Neural cell (in vitro differentiated cells): ENCODE data around the gene TSPAN15. TPM values are rescaled to one million over a fixed set of nuclear protein-coding genes. Genes with fewer than 3 reads are reported as not detected.

ENCODE experiments used
- H2AFZ ChIP-seq: fragments of 200-600, 300-800 bp; sonication (generic), shearing (Covaris generic); 2 replicates; pipeline ENCODE4 v1.6.0; 2014; ENCODE audit warnings: low read depth, mild to moderate bottlenecking, antibody characterized with exemption, low read length, moderate library complexity
- H3F3A ChIP-seq: fragments of 200-600 bp; shearing (Covaris generic); 2 replicates; pipeline ENCODE4 v1.6.1; 2016; ENCODE audit warnings: mild to moderate bottlenecking, moderate library complexity, mixed read lengths, antibody characterized with exemption, low read length; ENCODE audit not compliant: insufficient read depth, poor library complexity, severe bottlenecking
- H3K27ac ChIP-seq: fragments of 200-600, 300-800 bp; sonication (generic), shearing (Covaris generic); 2 replicates; pipeline ENCODE4 v1.5.1; 2014; ENCODE audit warnings: mild to moderate bottlenecking, low read length, moderate library complexity
- H3K27me3 ChIP-seq: fragments of 300-800, 200-600 bp; sonication (generic), shearing (Covaris generic); 2 replicates; pipeline ENCODE4 v1.6.0; 2014; ENCODE audit warnings: mild to moderate bottlenecking, low read depth, low read length, moderate library complexity; ENCODE audit not compliant: insufficient read depth
- H3K36me3 ChIP-seq: fragments of 300-800, 200-600 bp; sonication (generic), shearing (Covaris generic); 2 replicates; pipeline ENCODE4 v1.5.1; 2014; ENCODE audit warnings: mild to moderate bottlenecking, antibody characterized with exemption, low read length, moderate library complexity; ENCODE audit not compliant: insufficient read depth
- H3K4me2 ChIP-seq: fragments of 300-800, 200-600 bp; sonication (generic), shearing (Covaris generic); 2 replicates; pipeline ENCODE4 v1.6.0; 2014; ENCODE audit warnings: mild to moderate bottlenecking, low read length
- H3K4me3 ChIP-seq: fragments of 300-800, 200-600 bp; sonication (generic), shearing (Covaris generic); 2 replicates; pipeline ENCODE4 v1.5.1; 2014; ENCODE audit warnings: mild to moderate bottlenecking, low read length, moderate library complexity
- H3K79me2 ChIP-seq: fragments of 200-600 bp; shearing (Covaris generic); replicated peaks from 2 replicates; pipeline ENCODE4 v1.6.0; 2014; ENCODE audit warnings: mild to moderate bottlenecking, low read length, moderate library complexity; ENCODE audit not compliant: insufficient read depth
- H3K9ac ChIP-seq: fragments of 300-800, 200-600 bp; sonication (generic), shearing (Covaris generic); 2 replicates; pipeline ENCODE4 v1.6.1; 2016; ENCODE audit warnings: mild to moderate bottlenecking, low read length, mixed read lengths
- H3K9me2 ChIP-seq: fragments of 200-600 bp; shearing (Covaris generic); 2 replicates; pipeline ENCODE4 v1.6.1; 2016; ENCODE audit warnings: mild to moderate bottlenecking, low read length, mixed read lengths; ENCODE audit not compliant: insufficient read depth
- H3K9me3 ChIP-seq: fragments of 200-600, 300-800 bp; sonication (generic), shearing (Covaris generic); 2 replicates; pipeline ENCODE4 v1.6.1; 2016; ENCODE audit warnings: mild to moderate bottlenecking, mixed run types, low read length, moderate library complexity, mixed read lengths
- H4K20me1 ChIP-seq: fragments of 200-600 bp; shearing (Covaris generic); 2 replicates; pipeline ENCODE4 v1.6.1; 2016; ENCODE audit warnings: mild to moderate bottlenecking, mixed run types; ENCODE audit not compliant: insufficient read depth
- EP300 ChIP-seq: fragments of 450-650 bp; conservative IDR thresholded peaks from 2 replicates; pipeline ENCODE4 v1.6.1; 2014; ENCODE audit warnings: antibody characterized with exemption, mild to moderate bottlenecking, moderate library complexity; ENCODE audit not compliant: poor library complexity, severe bottlenecking
- EZH2 ChIP-seq: fragments of 200-600, 300-800 bp; shearing (Covaris generic), sonication (generic); IDR thresholded peaks from 2 replicates; pipeline ENCODE4 v1.6.1; 2014; ENCODE audit warnings: antibody characterized with exemption, low read length, borderline replicate concordance, mild to moderate bottlenecking; ENCODE audit not compliant: insufficient read depth, poor library complexity, severe bottlenecking
- MXI1 ChIP-seq: fragments of 450-650 bp; conservative IDR thresholded peaks from 2 replicates; pipeline ENCODE4 v1.6.1; 2014; ENCODE audit warnings: antibody characterized with exemption, mild to moderate bottlenecking; ENCODE audit not compliant: poor library complexity, severe bottlenecking
- POLR2AphosphoS5 ChIP-seq: IDR thresholded peaks from 2 replicates; pipeline ENCODE4 v1.6.1; 2012
- RAD21 ChIP-seq: fragments of 450-650 bp; conservative IDR thresholded peaks from 2 replicates; pipeline ENCODE4 v1.6.1; 2014; ENCODE audit warnings: antibody characterized with exemption, mild to moderate bottlenecking, moderate library complexity
- REST ChIP-seq: IDR thresholded peaks from 2 replicates; pipeline ENCODE4 v1.6.1; 2012; ENCODE audit warnings: borderline replicate concordance
- SMC3 ChIP-seq: fragments of 450-650 bp; conservative IDR thresholded peaks from 2 replicates; pipeline ENCODE4 v1.6.1; 2014; ENCODE audit warnings: antibody characterized with exemption, mild to moderate bottlenecking, moderate library complexity; ENCODE audit not compliant: poor library complexity
- TAF1 ChIP-seq: IDR thresholded peaks from 2 replicates; pipeline ENCODE4 v1.6.1; 2012; ENCODE audit warnings: low read depth
- polyA plus RNA-seq: library from polyadenylated mRNA; depleted of rRNA; stranded (reverse); fragments of >200 nt; gene quantifications from 2 replicates; pipeline ENCODE4 v1.2.3, GENCODE V29; 2014
- TF ChIP-seq, protein P1 (sequence below): fragments of 450-650 bp; IDR thresholded peaks from 2 replicates; pipeline ENCODE4 v1.5.1; 2014; ENCODE audit warnings: antibody characterized with exemption, mild to moderate bottlenecking, moderate library complexity; ENCODE audit not compliant: poor library complexity, severe bottlenecking

The TSPAN15 gene
- polyA plus RNA-seq, 1 donor from 2014 or later, result 1.2 TPM

DNA sequence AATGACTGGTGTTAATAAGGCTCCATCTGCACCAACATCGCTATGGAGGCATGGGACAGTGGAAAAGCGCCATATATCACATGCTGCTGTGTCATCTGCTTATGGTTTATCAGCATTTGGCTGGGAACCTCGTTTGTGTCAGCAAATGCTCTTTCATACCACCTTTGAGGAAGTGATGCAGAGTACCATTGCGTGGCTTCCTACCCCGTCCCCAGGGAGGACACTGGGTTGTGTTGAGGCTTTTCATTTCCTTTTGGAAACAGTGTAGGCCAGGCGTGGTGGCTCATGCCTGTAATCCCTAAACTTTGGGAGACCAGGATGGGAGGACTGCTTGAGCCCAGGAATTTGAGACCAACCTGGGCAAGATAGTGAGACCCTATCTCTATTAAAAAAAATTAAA, 41.3 kb upstream of the TSPAN15 start:
- no peaks in the 10 kb centered on the region for H3K27me3 ChIP-seq
- no peaks in the 10 kb centered on the region for H3F3A ChIP-seq
- TF ChIP-seq TAF1, result no peak
- no peak for TF ChIP-seq EZH2
- TF ChIP-seq POLR2AphosphoS5, result no peak
- no peak for TF ChIP-seq RAD21
- no peak for TF ChIP-seq MXI1
- no peak for TF ChIP-seq REST
- TF ChIP-seq, protein P1, sequence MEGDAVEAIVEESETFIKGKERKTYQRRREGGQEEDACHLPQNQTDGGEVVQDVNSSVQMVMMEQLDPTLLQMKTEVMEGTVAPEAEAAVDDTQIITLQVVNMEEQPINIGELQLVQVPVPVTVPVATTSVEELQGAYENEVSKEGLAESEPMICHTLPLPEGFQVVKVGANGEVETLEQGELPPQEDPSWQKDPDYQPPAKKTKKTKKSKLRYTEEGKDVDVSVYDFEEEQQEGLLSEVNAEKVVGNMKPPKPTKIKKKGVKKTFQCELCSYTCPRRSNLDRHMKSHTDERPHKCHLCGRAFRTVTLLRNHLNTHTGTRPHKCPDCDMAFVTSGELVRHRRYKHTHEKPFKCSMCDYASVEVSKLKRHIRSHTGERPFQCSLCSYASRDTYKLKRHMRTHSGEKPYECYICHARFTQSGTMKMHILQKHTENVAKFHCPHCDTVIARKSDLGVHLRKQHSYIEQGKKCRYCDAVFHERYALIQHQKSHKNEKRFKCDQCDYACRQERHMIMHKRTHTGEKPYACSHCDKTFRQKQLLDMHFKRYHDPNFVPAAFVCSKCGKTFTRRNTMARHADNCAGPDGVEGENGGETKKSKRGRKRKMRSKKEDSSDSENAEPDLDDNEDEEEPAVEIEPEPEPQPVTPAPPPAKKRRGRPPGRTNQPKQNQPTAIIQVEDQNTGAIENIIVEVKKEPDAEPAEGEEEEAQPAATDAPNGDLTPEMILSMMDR, result no peak
- no peak for TF ChIP-seq SMC3
- H3K4me2 ChIP-seq, result no peak overlapping the region
- no peak overlapping the region for H3K27ac ChIP-seq
- H4K20me1 ChIP-seq, result no peaks in the 10 kb centered on the region
- H2AFZ ChIP-seq, result no peak overlapping the region
- H3K36me3 ChIP-seq, result no peaks in the 10 kb centered on the region
- H3K9me2 ChIP-seq, result no peaks in the 10 kb centered on the region
- no peaks in the 10 kb centered on the region for H3K9me3 ChIP-seq
- H3K4me3 ChIP-seq, result no peak overlapping the region
- no peak overlapping the region for H3K9ac ChIP-seq
- no peaks in the 10 kb centered on the region for H3K79me2 ChIP-seq

GRCh38 chr10:69410487-69410886, 40.8 kb upstream of the TSPAN15 start:
- no peak overlapping the region for H3K27ac ChIP-seq
- TF ChIP-seq REST (no peak), EZH2 (no peak), MXI1 (no peak), TAF1 (no peak), POLR2AphosphoS5 (no peak), RAD21 (no peak), EP300 (no peak), SMC3 (no peak)
- TF ChIP-seq, protein P1, result no peak

More at GRCh38 chr10:69410487-69410886, 40.8 kb upstream of the TSPAN15 start:
- H4K20me1 ChIP-seq, result no peaks in the 10 kb centered on the region
- no peaks in the 10 kb centered on the region for H3K9me3 ChIP-seq
- no peaks in the 10 kb centered on the region for H3F3A ChIP-seq
- H3K79me2 ChIP-seq, result no peaks in the 10 kb centered on the region
- no peaks in the 10 kb centered on the region for H3K36me3 ChIP-seq
- no peaks in the 10 kb centered on the region for H3K9me2 ChIP-seq
- H3K9ac ChIP-seq, result no peak overlapping the region
- H3K4me3 ChIP-seq, result no peak overlapping the region
- no peaks in the 10 kb centered on the region for H3K27me3 ChIP-seq
- no peak overlapping the region for H2AFZ ChIP-seq
- no peak overlapping the region for H3K4me2 ChIP-seq
